Activated CD4-positive, CD25-positive, alpha-beta regulatory T cell (primary cell): ENCODE data around the gene PDIA2.
"Not testable (repeated sequence)": the region's sequence is repeated elsewhere in the genome, so short reads cannot be mapped to it uniquely, and the experiment has no call there.

ENCODE experiments used
- DNase-seq, 4 experiments: peaks; one replicate each; lab custom pipeline; 2025; lab: John Stamatoyannopoulos, UW

PDIA2 gene

GRCh38 chr16:283033-283805 lies at the start of gene PDIA2:
PDIA2 (plus strand) TSS chr16:283164; CDS start chr16:283170, 6 bp downstream.
- DNase-seq: no peak

- DNase-seq: peak; percentile 86 to 93 (median 90)
These were observed 48.3 kb upstream of the PDIA2 start, which contains the start of gene FAM234A for GRCh38 chr16:234468-235305. FAM234A (plus strand) TSS chr16:234821; CDS start chr16:254414, 19,593 bp downstream.

GRCh38 chr16:239948-240277 lies 43.1 kb upstream of the PDIA2 start:
- no peak for DNase-seq

- no peak for DNase-seq
These were observed 42.4 kb upstream of the PDIA2 start for GRCh38 chr16:240559-240958.

GRCh38 chr16:242281-242680 lies 40.7 kb upstream of the PDIA2 start:
- no peak for DNase-seq

GRCh38 chr16:243348-243747 lies 39.6 kb upstream of the PDIA2 start:
- DNase-seq: no peak

GRCh38 chr16:245105-245504 lies 37.9 kb upstream of the PDIA2 start:
- no peak for DNase-seq

GRCh38 chr16:247027-247426 lies 35.9 kb upstream of the PDIA2 start:
- no peak for DNase-seq

GRCh38 chr16:249431-249830 lies 33.5 kb upstream of the PDIA2 start:
- no peak for DNase-seq

- DNase-seq: no peak
These were observed 30.3 kb upstream of the PDIA2 start for GRCh38 chr16:252366-253337.

GRCh38 chr16:253833-254232 lies 29.1 kb upstream of the PDIA2 start:
- no peak for DNase-seq

GRCh38 chr16:254461-254860 lies 28.5 kb upstream of the PDIA2 start:
- DNase-seq: no peak

- no peak for DNase-seq
These were observed 27.8 kb upstream of the PDIA2 start for GRCh38 chr16:255183-255582.

- DNase-seq: not testable (repeated sequence)
These were observed 24.9 kb upstream of the PDIA2 start for GRCh38 chr16:258091-258490.

GRCh38 chr16:259226-259625 lies 23.7 kb upstream of the PDIA2 start:
- DNase-seq: no peak

- DNase-seq: no peak
These were observed 23.1 kb upstream of the PDIA2 start for GRCh38 chr16:259814-260253.

- no peak for DNase-seq
These were observed 22.6 kb upstream of the PDIA2 start for GRCh38 chr16:260326-260725.

GRCh38 chr16:261031-261691 lies 21.8 kb upstream of the PDIA2 start:
- no peak for DNase-seq

GRCh38 chr16:262121-262745 lies 20.7 kb upstream of the PDIA2 start:
- no peak for DNase-seq

GRCh38 chr16:263182-263774 lies 19.7 kb upstream of the PDIA2 start:
- DNase-seq: no peak

GRCh38 chr16:263944-264343 lies 19.0 kb upstream of the PDIA2 start:
- no peak for DNase-seq
